ENCODE data around the gene ZNF446.

ZNF446 gene

GRCh38 chr19:58492265-58492664 lies 16.1 kb downstream of the ZNF446 start:
- H3K9ac ChIP-seq (ENCODE audit: low read depth, low read length): no peak overlapping the region
- no peaks in the 10 kb centered on the region for H4K20me1 ChIP-seq (ENCODE audit: insufficient read depth, low read length)
- H3K4me3 ChIP-seq (ENCODE audit: low read depth in 1 of 2, low read length in 2 of 2): no peak overlapping the region
- DNase-seq (no peak), ATAC-seq (ENCODE audit: insufficient read depth, low read depth) (no peak)
- H3K27me3 ChIP-seq (ENCODE audit: insufficient read depth, low read length, poor library complexity): no peaks in the 10 kb centered on the region
- H3K36me3 ChIP-seq (ENCODE audit: insufficient read depth, low read length): no peaks in the 10 kb centered on the region
- H3K4me2 ChIP-seq (ENCODE audit: insufficient read depth, low read length): no peak overlapping the region
- H3K4me1 ChIP-seq (ENCODE audit: insufficient read depth, low read length): peaks cover 6% of the 10 kb centered on the region
- H3K27ac ChIP-seq (ENCODE audit: low read length): no peak overlapping the region
- no peaks in the 10 kb centered on the region for H3K9me3 ChIP-seq (ENCODE audit: insufficient read depth, low read length, severe bottlenecking)
- TF ChIP-seq EZH2 (IDR thresholded peaks at IDR 0.05; ENCODE audit: borderline replicate concordance, low read depth, low read length, severe bottlenecking): no peak
- TF ChIP-seq, protein P1, sequence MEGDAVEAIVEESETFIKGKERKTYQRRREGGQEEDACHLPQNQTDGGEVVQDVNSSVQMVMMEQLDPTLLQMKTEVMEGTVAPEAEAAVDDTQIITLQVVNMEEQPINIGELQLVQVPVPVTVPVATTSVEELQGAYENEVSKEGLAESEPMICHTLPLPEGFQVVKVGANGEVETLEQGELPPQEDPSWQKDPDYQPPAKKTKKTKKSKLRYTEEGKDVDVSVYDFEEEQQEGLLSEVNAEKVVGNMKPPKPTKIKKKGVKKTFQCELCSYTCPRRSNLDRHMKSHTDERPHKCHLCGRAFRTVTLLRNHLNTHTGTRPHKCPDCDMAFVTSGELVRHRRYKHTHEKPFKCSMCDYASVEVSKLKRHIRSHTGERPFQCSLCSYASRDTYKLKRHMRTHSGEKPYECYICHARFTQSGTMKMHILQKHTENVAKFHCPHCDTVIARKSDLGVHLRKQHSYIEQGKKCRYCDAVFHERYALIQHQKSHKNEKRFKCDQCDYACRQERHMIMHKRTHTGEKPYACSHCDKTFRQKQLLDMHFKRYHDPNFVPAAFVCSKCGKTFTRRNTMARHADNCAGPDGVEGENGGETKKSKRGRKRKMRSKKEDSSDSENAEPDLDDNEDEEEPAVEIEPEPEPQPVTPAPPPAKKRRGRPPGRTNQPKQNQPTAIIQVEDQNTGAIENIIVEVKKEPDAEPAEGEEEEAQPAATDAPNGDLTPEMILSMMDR (IDR thresholded peaks at IDR 0.05; ENCODE audit: borderline replicate concordance, extremely low read depth, low read length, poor library complexity, severe bottlenecking): no peak
- H2AFZ ChIP-seq (ENCODE audit: low read depth, low read length): no peak overlapping the region
- H3K79me2 ChIP-seq (ENCODE audit: insufficient read depth, low read length): peaks cover 7% of the 10 kb centered on the region

- no peaks in the 10 kb centered on the region for H4K20me1 ChIP-seq (ENCODE audit: insufficient read depth, low read length)
- H3K27ac ChIP-seq (ENCODE audit: low read length): peak overlapping the region; percentile 74
- peaks cover 38% of the 10 kb centered on the region for H3K4me1 ChIP-seq (ENCODE audit: insufficient read depth, low read length)
- ATAC-seq (ENCODE audit: insufficient read depth, low read depth): no peak
- H3K27me3 ChIP-seq (ENCODE audit: insufficient read depth, low read length, poor library complexity): no peaks in the 10 kb centered on the region
- H2AFZ ChIP-seq (ENCODE audit: low read depth, low read length): no peak overlapping the region
- no peak for TF ChIP-seq EZH2 (IDR thresholded peaks at IDR 0.05; ENCODE audit: borderline replicate concordance, low read depth, low read length, severe bottlenecking)
- TF ChIP-seq, protein P1 (IDR thresholded peaks at IDR 0.05; ENCODE audit: borderline replicate concordance, extremely low read depth, low read length, poor library complexity, severe bottlenecking): no peak
- DNase-seq: no peak
- H3K4me2 ChIP-seq (ENCODE audit: insufficient read depth, low read length): peak overlapping the region; percentile 98
- H3K4me3 ChIP-seq (ENCODE audit: low read depth in 1 of 2, low read length in 2 of 2): peak overlapping the region in 1 of 2 experiments; percentile 83; a peak in 2 of 4 replicates
- no peaks in the 10 kb centered on the region for H3K36me3 ChIP-seq (ENCODE audit: insufficient read depth, low read length)
- no peaks in the 10 kb centered on the region for H3K9me3 ChIP-seq (ENCODE audit: insufficient read depth, low read length, severe bottlenecking)
- H3K79me2 ChIP-seq (ENCODE audit: insufficient read depth, low read length): peaks cover 22% of the 10 kb centered on the region
- H3K9ac ChIP-seq (ENCODE audit: low read depth, low read length): peak overlapping the region; percentile 72
These were observed 21.6 kb downstream of the ZNF446 start for GRCh38 chr19:58497634-58498170.

GRCh38 chr19:58498316-58499020 lies 22.3 kb downstream of the ZNF446 start:
- peak overlapping the region; percentile 72 for H3K9ac ChIP-seq (ENCODE audit: low read depth, low read length)
- peaks cover 22% of the 10 kb centered on the region for H3K79me2 ChIP-seq (ENCODE audit: insufficient read depth, low read length)
- DNase-seq (no peak), ATAC-seq (ENCODE audit: insufficient read depth, low read depth) (no peak)
- peak overlapping the region; percentile 49 to 83; a peak in 3 of 4 replicates for H3K4me3 ChIP-seq (ENCODE audit: low read depth in 1 of 2, low read length in 2 of 2)
- TF ChIP-seq, protein P1 (IDR thresholded peaks at IDR 0.05; ENCODE audit: borderline replicate concordance, extremely low read depth, low read length, poor library complexity, severe bottlenecking): no peak
- TF ChIP-seq EZH2 (IDR thresholded peaks at IDR 0.05; ENCODE audit: borderline replicate concordance, low read depth, low read length, severe bottlenecking): no peak
- peaks cover 38% of the 10 kb centered on the region for H3K4me1 ChIP-seq (ENCODE audit: insufficient read depth, low read length)
- H3K27me3 ChIP-seq (ENCODE audit: insufficient read depth, low read length, poor library complexity): no peaks in the 10 kb centered on the region
- no peaks in the 10 kb centered on the region for H3K36me3 ChIP-seq (ENCODE audit: insufficient read depth, low read length)
- peak overlapping the region; percentile 74 for H3K27ac ChIP-seq (ENCODE audit: low read length)
- H3K4me2 ChIP-seq (ENCODE audit: insufficient read depth, low read length): peak overlapping the region; percentile 98
- H3K9me3 ChIP-seq (ENCODE audit: insufficient read depth, low read length, severe bottlenecking): no peaks in the 10 kb centered on the region
- peak overlapping the region; percentile 92 for H2AFZ ChIP-seq (ENCODE audit: low read depth, low read length)
- no peaks in the 10 kb centered on the region for H4K20me1 ChIP-seq (ENCODE audit: insufficient read depth, low read length)

Data from DND-41 (cell line).